Testis (tissue), 2 donors: Measurements from ENCODE around the gene SEPHS1.

Source experiments
- CTCF ChIP-seq, 3 experiments: fragments of 450-650 bp in 2 of 3; fragments of 200-600 bp in 1 of 3; sonication (generic) in 1 of 3; IDR thresholded peaks; one replicate each; pipeline ENCODE4 v1.5.1; 2016 to 2019; ENCODE audit warnings: antibody characterized with exemption in 3 of 3, mild to moderate bottlenecking in 2 of 3, moderate library complexity in 1 of 3
- POLR2A ChIP-seq: fragments of 450-650 bp; IDR thresholded peaks from one replicate; pipeline ENCODE4 v1.6.1; 2017; ENCODE audit warnings: antibody characterized with exemption, mild to moderate bottlenecking, moderate library complexity

GRCh38 chr10:13268841-13269240 lies 79.3 kb downstream of the SEPHS1 start:
- TF ChIP-seq POLR2A (no peak), CTCF (IDR thresholded peaks at IDR 0.05) (no peak)
